Measurements from ENCODE around the gene TEX29. TPM values are rescaled to one million over a fixed set of nuclear protein-coding genes. Genes with fewer than 3 reads are reported as not detected.

The TEX29 gene
- total RNA-seq, 1 experiment from 2014 or later: not detected

- no peak for DNase-seq (ENCODE audit: low spot score)
Measured at GRCh38 chr13:111322001-111322915, 1.8 kb downstream of the TEX29 start.

DNA sequence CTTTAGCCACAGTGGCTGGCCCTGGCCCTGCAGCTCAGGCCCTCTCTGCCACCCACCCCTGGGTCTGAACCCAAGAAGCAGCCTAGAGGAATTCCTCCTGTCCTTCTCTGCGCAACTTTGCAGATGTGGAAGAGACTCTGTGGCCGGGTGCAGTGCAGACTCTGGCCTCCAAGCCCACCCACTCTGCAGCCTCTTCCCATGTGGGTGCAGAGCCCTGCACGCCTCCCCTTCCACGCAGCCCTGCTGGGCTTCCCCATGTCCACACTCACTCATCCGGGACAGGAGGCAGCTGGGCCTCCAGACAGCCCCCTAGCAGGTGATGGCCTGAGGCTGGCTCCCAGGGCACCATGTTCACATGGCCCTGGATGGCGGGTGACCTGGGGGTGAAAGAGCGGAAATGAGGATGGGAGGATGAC lies 2.5 kb downstream of the TEX29 start:
- no peak for DNase-seq (ENCODE audit: low spot score)

DNA sequence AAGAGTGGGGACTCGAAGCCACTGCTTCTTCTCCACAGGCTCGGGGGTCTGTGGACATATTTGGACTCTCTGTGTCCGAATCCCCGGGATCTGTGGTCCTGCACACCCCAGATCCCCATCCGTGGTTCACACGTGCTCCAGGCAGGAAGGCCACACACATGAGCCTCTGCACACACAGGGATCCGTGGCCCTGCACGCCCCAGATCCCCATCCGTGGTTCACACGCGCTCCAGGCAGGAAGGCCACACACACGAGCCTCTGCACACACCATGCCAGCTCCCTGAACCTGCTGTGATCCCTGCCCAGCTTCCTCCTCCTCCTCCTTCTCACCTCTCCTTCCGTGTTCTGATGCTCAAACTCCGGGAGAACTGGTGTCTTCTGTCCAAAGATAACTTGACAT lies 3.1 kb downstream of the TEX29 start:
- DNase-seq (ENCODE audit: low spot score): no peak

GRCh38 chr13:111323950-111324651 lies 3.7 kb downstream of the TEX29 start:
- DNase-seq (ENCODE audit: low spot score): no peak

DNA sequence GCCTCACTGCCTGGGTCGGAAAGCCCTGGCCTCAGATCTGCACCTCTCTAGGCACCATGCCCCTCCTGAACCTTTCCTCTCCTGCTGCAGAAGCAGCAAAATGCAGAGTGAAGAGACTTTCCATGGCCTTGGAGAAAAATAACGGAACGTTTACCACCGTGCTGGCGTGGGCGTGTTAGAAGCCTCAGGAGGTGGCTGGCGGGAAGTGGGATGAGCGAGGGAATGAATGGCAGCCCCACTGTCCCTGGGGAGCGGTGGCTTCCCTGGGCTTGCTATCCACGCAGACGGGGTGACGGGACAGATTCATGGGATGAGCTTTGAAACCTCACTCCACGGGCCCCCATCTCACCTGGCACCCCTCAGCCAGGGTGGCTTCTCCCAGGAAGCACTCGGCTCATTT lies 4.3 kb downstream of the TEX29 start:
- DNase-seq (ENCODE audit: low spot score): no peak

GRCh38 chr13:111325146-111325890 lies 4.9 kb downstream of the TEX29 start:
- DNase-seq (ENCODE audit: low spot score): no peak

DNA sequence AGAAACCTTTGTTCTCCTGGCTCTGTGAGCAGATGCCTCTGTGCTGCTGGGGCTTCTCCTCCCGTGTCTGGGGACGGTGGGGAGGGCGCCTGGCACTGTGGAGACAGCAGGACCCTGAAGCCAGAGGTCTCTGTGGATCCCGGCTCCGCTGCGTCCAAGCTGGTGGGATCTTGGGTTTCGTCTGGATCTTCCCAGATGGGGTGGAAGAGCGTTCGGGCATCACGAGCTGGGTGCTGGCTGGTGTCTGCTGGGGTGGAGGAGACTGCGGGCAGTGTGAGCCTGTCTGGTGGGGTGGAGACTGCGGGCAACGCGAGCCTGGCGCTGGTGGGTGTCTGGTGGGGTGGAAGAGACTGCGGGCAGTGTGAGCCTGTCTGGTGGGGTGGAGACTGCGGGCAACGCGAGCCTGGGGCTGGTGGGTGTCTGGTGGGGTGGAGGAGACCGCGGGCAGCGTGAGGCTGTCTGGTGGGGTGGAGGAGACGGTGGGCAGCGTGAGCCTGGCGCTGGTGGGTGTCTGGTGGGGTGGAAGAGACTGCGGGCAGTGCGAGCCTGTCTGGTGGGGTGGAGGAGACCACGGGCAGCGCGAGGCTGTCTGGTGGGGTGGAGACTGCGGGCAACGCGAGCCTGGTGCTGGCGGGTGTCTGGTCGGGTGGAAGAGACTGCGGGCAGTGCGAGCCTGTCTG lies 5.6 kb downstream of the TEX29 start:
- no peak for DNase-seq (ENCODE audit: low spot score)

DNA sequence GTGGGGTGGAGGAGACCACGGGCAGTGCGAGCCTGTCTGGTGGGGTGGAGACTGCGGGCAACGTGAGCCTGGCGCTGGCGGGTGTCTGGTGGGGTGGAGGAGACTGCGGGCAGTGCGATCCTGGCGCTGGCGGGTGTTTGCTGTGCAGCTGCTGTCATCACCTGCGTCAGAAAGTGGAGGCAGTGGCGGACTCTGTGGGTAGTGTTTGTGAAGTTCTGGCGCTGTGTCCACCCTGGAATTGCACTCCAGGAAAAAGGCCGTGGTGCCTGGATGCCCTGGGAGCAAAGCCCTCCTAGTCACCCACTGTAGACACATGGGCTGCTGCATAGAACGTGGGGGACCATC lies 6.2 kb downstream of the TEX29 start:
- DNase-seq (ENCODE audit: low spot score): no peak

DNA sequence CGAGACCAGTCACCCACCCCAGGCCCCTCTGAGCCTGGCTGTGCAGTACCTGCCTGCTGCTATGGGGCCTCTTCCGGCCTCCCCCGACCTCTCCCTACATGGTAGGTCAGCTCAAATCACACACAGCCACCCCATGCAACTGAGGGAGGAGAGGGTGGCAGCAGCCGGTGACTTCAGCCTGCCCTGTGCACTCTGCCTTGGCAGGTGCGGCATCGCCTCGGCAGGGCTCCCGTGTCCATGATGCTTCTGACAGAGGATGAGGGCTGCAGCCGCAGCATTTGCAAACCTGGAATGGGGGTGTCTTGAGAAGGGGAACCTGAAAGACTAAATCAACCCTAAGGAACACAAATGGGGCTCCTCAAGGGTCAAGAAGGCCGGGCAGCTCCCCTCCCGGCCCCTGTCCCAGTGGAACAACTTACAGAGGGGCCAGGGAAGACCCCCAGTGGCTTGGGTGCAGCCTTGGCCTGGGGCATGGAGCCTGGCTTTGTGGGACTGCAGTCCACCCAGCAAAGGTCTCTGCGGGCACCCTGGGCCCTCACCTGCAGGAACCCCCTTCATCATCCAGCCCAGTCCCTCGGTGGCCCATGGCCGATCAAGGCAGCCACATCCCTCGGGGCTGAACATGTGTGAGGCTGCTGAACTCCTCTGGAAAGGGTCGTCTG lies 6.7 kb downstream of the TEX29 start:
- DNase-seq (ENCODE audit: low spot score): no peak

- no peak for DNase-seq (ENCODE audit: low spot score)
Measured at GRCh38 chr13:111327730-111328573, 7.5 kb downstream of the TEX29 start.

DNA sequence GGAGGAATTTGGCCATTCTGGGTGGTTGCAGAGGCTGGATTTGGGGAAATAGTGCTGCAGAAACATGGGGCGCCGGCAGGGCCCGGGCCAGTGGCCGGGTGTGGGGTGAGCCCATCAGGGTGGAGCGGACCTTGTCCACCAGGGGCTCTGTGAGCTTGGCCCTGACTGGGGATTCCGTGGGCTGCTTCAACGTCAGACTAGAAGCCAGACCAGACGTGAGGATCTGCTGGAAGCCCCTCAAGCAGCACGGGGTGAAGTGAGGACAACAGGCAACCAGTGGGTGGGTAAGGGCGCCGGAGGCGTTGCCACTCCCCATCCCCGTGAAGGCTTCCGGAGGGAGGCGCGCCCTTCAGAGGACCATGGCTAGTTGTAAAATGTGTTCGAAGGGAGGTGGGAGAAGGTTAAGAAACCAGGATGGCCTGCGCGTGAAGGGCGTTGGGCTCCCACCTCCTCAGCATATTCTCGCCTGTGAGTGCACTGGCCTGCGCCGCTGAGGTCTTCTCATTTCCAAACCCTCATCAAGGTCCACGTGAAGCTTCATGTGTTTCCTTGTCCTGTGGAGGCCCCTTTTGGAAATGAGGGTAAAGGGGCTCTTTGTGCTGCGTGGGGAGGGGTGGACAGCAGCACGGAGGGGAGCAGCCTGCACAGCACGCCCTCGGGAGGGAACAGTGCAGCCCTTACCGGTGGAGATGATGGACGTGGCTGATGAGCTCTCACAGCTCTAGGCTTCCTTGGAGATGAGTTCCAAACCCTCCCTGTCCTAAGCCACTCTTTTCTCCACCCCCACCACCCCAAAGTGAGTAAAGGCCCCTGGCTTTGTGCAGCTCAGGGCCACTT lies 8.3 kb downstream of the TEX29 start:
- DNase-seq (ENCODE audit: low spot score): no peak

DNA sequence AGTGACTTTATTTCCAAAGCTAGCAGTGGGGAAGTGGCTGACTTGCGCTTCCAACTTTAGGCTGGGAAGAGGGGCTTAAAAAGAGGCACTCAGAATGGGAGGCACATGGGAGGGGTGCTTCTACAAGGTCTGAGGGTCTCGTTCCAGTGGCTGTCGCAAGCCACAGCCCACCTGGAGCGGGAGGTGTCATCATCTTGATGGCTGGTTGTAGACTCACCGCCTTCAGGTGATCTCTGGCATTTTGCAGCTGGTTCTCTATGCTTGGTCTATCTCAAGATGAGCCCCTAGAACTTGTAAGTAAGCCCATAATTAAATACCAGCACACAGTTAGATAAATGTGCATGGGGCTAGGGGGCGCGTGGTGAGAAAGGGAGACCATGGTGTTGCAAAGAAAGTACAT lies 9.2 kb downstream of the TEX29 start:
- no peak for DNase-seq (ENCODE audit: low spot score)

DNA sequence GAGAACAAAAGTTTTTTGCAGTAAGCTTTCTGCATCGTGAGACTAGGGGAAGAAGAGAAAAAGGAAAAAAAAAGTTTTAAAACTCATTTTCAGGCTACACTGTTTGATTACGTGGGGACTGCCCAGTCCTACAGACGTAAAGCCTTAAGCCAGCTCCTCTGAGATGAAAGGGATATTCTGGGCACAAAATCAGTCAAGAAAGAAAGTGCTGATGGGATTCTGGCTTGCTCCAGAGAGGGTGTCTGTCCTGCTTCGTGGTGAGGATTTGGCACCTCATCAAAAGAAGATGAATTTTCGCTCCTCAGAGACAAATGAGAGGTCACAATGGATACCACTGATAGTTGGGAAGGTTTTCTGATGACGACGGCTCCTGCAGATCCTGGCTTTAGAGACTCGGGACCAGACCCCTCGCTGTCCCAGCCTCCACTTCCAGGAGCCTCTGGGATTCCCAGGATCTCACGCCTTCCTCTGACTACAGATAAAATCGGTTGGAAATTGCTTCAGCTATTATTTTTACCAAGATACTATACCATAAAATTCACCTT lies 9.7 kb downstream of the TEX29 start:
- DNase-seq (ENCODE audit: low spot score): no peak

GRCh38 chr13:111335298-111335697 lies 14.9 kb downstream of the TEX29 start:
- DNase-seq (ENCODE audit: low spot score): no peak

- DNase-seq (ENCODE audit: low spot score): peak; percentile 10
Measured at GRCh38 chr13:111336666-111337065, 16.2 kb downstream of the TEX29 start.

DNA sequence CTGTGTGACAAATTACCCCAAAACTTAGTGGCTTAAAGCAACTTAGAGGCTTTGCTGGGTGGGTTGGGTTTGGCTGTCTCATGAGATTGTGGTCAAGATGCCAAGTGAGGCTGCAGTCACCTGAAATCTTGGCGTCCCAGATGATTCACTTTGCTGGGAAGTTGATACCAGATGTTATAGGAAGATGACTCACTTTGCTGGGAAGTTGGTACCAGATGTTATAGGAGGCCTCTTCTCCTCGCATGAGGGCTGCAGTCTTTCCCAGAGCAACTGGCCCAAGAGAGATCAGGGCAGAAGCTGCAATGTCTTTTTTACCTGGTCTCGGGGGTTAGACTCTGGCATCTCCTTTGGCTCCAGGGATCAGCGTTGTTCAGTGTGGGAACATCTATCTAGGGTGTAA lies 16.8 kb downstream of the TEX29 start:
- DNase-seq (ENCODE audit: low spot score): peak; percentile 92

- DNase-seq (ENCODE audit: low spot score): no peak
Measured at GRCh38 chr13:111337741-111338140, 17.3 kb downstream of the TEX29 start.

GRCh38 chr13:111338841-111339240 lies 18.4 kb downstream of the TEX29 start:
- DNase-seq (ENCODE audit: low spot score): no peak
